HCT116 (cell line): ENCODE results near the gene GTF2H2C. TPM values are rescaled to one million over a fixed set of nuclear protein-coding genes. Genes with fewer than 3 reads are reported as not detected.

Experiments used
- ATAC-seq: fragments of 200-7000 bp; cut with Tn5 transposase; 2 replicates; pipeline ENCODE4 v1.9.1; 2020; ENCODE audit warnings: mild to moderate bottlenecking, moderate library complexity
- BruUV-seq: library from RNA; stranded (reverse); fragments of 400-500 nt; replicated peaks from 2 replicates; lab custom pipeline; 2021; lab: Mats Ljungman, UMichigan
- CTCF ChIA-PET: fragments of 300-600 bp; sonication (Branson Sonifier 250); formaldehyde crosslinking; loops from one replicate; lab custom pipeline; 2021; ENCODE audit warnings: antibody characterized with exemption; lab: Charles Lee
- POLR2A ChIA-PET: fragments of 300-600, 350-600 bp; sonication (Branson Sonifier 250); formaldehyde crosslinking; loops from one replicate; lab custom pipeline; 2021; ENCODE audit warnings: antibody characterized with exemption; lab: Charles Lee
- RAD21 ChIA-PET, 2 experiments: fragments of 300-600 bp; sonication (Branson Sonifier 250); formaldehyde crosslinking; loops; one replicate each; lab custom pipeline; 2023; ENCODE audit warnings: low total read pairs in 2 of 2; ENCODE audit not compliant: uncharacterized antibody in 2 of 2, unreplicated experiment in 2 of 2, low non-redundant PET in 1 of 2; lab: Charles Lee
- DNase-seq: peaks from one replicate; pipeline ENCODE4 v3.0.0-alpha.2; 2010; ENCODE audit warnings: low read depth, low spot score
- H2AFZ ChIP-seq: fragments of 200-600 bp; shearing (Covaris generic), sonication (generic); 2 replicates; pipeline ENCODE4 v1.6.1; 2017; ENCODE audit warnings: low read depth, mixed run types, mixed read lengths, antibody characterized with exemption, low read length; ENCODE audit not compliant: poor library complexity, severe bottlenecking
- H3K27ac ChIP-seq: 2 replicates; pipeline ENCODE4 v1.5.1; 2012; ENCODE audit warnings: low read depth, low read length
- H3K27me3 ChIP-seq: fragments of 200-600 bp; sonication (generic); 2 replicates; pipeline ENCODE4 v1.6.1; 2016; ENCODE audit warnings: mixed run types, low read length, mixed read lengths; ENCODE audit not compliant: insufficient read depth
- H3K36me3 ChIP-seq, 2 experiments: fragments of 200-500 bp in 1 of 2; fragments of 200-600 bp in 1 of 2; sonication (Bioruptor generic) in 1 of 2; sonication (generic) in 1 of 2; 2 replicates each; pipeline versions ENCODE4 v1.5.1 to v1.6.1; 2014 to 2016; ENCODE audit warnings: low read length in 2 of 2, inconsistent platforms in 1 of 2, mixed read lengths in 1 of 2, mixed run types in 1 of 2; ENCODE audit not compliant: insufficient read depth in 2 of 2, control insufficient read depth in 1 of 2
- H3K4me1 ChIP-seq, 2 experiments: fragments of 200-600 bp in 1 of 2; sonication (generic) in 1 of 2; 2 replicates each; pipeline versions ENCODE4 v1.5.1 to v1.6.1; 2012 to 2017; ENCODE audit warnings: low read length in 2 of 2, inconsistent platforms in 1 of 2, mild to moderate bottlenecking in 1 of 2, mixed read lengths in 1 of 2, mixed run types in 1 of 2, moderate library complexity in 1 of 2; ENCODE audit not compliant: insufficient read depth in 2 of 2, control insufficient read depth in 1 of 2
- H3K4me2 ChIP-seq: fragments of 200-600 bp; sonication (generic); 2 replicates; pipeline ENCODE4 v1.6.1; 2017; ENCODE audit warnings: mixed run types, low read length, mixed read lengths
- H3K4me3 ChIP-seq, 2 experiments: fragments of 200-600 bp in 1 of 2; sonication (generic) in 1 of 2; replicated peaks in 1 of 2; 2 replicates each; pipeline ENCODE4 v1.5.1; 2011 to 2016; ENCODE audit warnings: low read length in 2 of 2, control low read depth in 1 of 2, low read depth in 1 of 2, mild to moderate bottlenecking in 1 of 2, mixed read lengths in 1 of 2, mixed run types in 1 of 2
- H3K79me2 ChIP-seq: fragments of 200-600 bp; sonication (generic); 2 replicates; pipeline ENCODE4 v1.6.1; 2017; ENCODE audit warnings: mild to moderate bottlenecking, mixed run types, low read length, moderate library complexity, mixed read lengths; ENCODE audit not compliant: insufficient read depth
- H3K9ac ChIP-seq: fragments of 200-600 bp; sonication (generic); 2 replicates; pipeline ENCODE4 v1.6.1; 2016; ENCODE audit warnings: low read length, mixed read lengths
- H3K9me2 ChIP-seq: fragments of 200-600 bp; sonication (generic), shearing (Covaris generic); 2 replicates; pipeline ENCODE4 v1.6.1; 2017; ENCODE audit warnings: mixed run types, mild to moderate bottlenecking, moderate library complexity; ENCODE audit not compliant: insufficient read depth
- H3K9me3 ChIP-seq, 2 experiments: fragments of 200-500 bp in 1 of 2; fragments of 200-600 bp in 1 of 2; sonication (Bioruptor generic) in 1 of 2; sonication (generic) in 1 of 2; 2 replicates each; pipeline ENCODE4 v1.6.1; 2014 to 2017; ENCODE audit warnings: low read length in 2 of 2, mixed read lengths in 2 of 2, inconsistent platforms in 1 of 2, low read depth in 1 of 2, mild to moderate bottlenecking in 1 of 2, mixed run types in 1 of 2, moderate library complexity in 1 of 2; ENCODE audit not compliant: control insufficient read depth in 1 of 2, insufficient read depth in 1 of 2
- H4K20me1 ChIP-seq: fragments of 200-600 bp; sonication (generic), shearing (Covaris generic); 2 replicates; pipeline ENCODE4 v1.6.1; 2017; ENCODE audit warnings: mixed run types, mild to moderate bottlenecking, moderate library complexity; ENCODE audit not compliant: insufficient read depth
- EGR1 ChIP-seq: IDR thresholded peaks from 2 replicates; pipeline ENCODE4 v1.6.1; 2012; ENCODE audit warnings: low read depth
- ELF1 ChIP-seq: IDR thresholded peaks from 2 replicates; pipeline ENCODE4 v1.6.1; 2012; ENCODE audit warnings: low read depth, borderline replicate concordance
- JUND ChIP-seq: IDR thresholded peaks from 2 replicates; pipeline ENCODE4 v1.6.1; 2012
- SIN3A ChIP-seq: IDR thresholded peaks from 2 replicates; pipeline ENCODE4 v1.6.1; 2012; ENCODE audit warnings: low read depth
- intact Hi-C: fragments of 100-400 bp; cut with micrococcal nuclease; formaldehyde crosslinking; loops from 2 replicates; pipeline ENCODE4 v1.10.0; 2022
- total RNA-seq: library from RNA; stranded (reverse); gene quantifications from one replicate; pipeline ENCODE4 v1.2.1, GENCODE V29; 2021; ENCODE audit not compliant: unreplicated experiment

GTF2H2C gene
- total RNA-seq, 1 experiment from 2014 or later = 65.2 TPM

DNA sequence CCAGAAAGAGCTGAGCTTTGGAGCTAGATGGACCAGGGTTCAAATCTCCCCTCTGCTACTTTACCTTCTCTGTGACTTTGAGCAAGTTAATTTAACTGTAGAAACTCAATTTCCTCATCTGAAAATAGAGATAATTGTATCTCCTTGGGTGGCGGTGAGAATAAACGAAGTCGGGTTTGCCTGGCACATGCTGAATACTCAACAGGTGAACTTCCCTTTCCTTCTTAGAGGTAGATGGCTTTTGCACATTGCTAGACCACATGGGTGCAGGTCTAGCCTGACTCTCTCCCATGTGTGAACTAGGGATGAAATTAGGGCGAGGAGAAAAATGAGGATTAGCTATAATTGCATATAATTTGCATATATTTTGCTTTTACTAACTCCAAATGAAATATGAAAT, 31.4 kb upstream of the GTF2H2C start:
- no peaks in the 10 kb centered on the region for H3K9me3 ChIP-seq
- H4K20me1 ChIP-seq = no peaks in the 10 kb centered on the region
- ChIA-PET POLR2A (no interaction called here), CTCF (no interaction called here), RAD21 (no interaction called here)
- no peak overlapping the region for H3K4me3 ChIP-seq
- H3K27me3 ChIP-seq = no peaks in the 10 kb centered on the region
- intact Hi-C loops = no loop called here
- H3K9ac ChIP-seq = no peak overlapping the region
- no peak overlapping the region for H2AFZ ChIP-seq
- H3K79me2 ChIP-seq = peaks cover 14% of the 10 kb centered on the region; the same call in 1 of the 2 replicates
- no peak overlapping the region for H3K4me2 ChIP-seq
- no peaks in the 10 kb centered on the region for H3K36me3 ChIP-seq
- no TSS peak for BruUV-seq
- TF ChIP-seq JUND (no peak), EGR1 (no peak), ELF1 (no peak)
- ATAC-seq (no peak), DNase-seq (no peak)
- peaks cover 16 to 23% of the 10 kb centered on the region in 2 experiments for H3K4me1 ChIP-seq
- no peak overlapping the region for H3K27ac ChIP-seq
- no peaks in the 10 kb centered on the region for H3K9me2 ChIP-seq

DNA sequence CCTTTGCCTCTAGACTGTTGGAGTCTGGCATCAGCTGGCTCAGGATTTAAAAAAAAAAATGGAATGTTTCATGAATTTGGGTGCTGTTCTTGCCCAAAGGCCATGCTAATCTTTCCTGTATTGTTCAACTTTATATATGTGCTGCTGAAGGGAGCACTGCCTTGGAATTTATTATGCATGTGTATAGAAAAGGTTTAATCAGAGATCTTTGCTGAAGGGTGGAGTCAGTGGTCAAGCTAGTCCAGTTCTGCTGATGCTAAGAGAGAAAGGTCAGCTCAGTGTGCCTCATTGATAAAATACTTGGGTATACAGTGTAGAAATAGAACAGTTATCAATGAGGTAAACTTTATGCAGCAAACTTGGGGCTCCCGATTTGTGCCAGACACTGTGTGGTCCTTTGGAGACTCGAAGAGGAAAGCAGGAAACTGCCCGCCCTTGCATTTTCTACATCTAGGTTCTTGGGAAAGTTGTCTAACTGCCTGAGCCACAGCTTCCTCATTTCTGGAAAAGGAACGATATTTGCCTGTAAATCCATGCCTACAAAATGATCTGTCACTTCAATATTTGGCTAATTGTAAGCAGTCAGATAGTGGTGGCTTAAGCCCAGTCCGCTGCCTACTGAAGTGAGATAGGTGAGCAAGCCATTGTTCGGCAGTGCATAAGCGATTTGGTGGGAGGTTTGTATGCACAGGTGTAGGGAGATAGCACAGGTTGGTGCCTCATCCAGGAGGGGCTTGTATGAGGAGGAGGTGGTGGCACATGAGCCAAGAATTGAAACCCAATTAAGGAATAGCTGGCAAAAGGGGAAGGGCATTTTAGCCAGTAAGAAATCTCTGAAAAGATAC, 29.2 kb upstream of the GTF2H2C start:
- no peak overlapping the region for H3K27ac ChIP-seq
- no peaks in the 10 kb centered on the region for H4K20me1 ChIP-seq
- H3K27me3 ChIP-seq = no peaks in the 10 kb centered on the region
- ChIA-PET CTCF (no interaction called here), POLR2A (no interaction called here), RAD21 (no interaction called here)
- TF ChIP-seq SIN3A = no peak
- H3K79me2 ChIP-seq = peaks cover 14% of the 10 kb centered on the region; the same call in 1 of the 2 replicates
- H3K36me3 ChIP-seq = no peaks in the 10 kb centered on the region
- no TSS peak for BruUV-seq
- no peak overlapping the region for H3K9ac ChIP-seq
- DNase-seq = no peak
- H3K9me2 ChIP-seq = no peaks in the 10 kb centered on the region
- no peaks in the 10 kb centered on the region for H3K9me3 ChIP-seq
- intact Hi-C loops = no loop called here
- ATAC-seq = no peak
- no peak overlapping the region for H3K4me3 ChIP-seq
- H2AFZ ChIP-seq = no peak overlapping the region
- H3K4me2 ChIP-seq = no peak overlapping the region
- peaks cover 16 to 23% of the 10 kb centered on the region in 2 experiments for H3K4me1 ChIP-seq
